Amniotic stem cell (primary cell): ENCODE measurements around the gene ZNF740.

Experiments used
- DNase-seq: peaks from one replicate; lab custom pipeline; 2025; lab: John Stamatoyannopoulos, UW

The ZNF740 gene

DNA sequence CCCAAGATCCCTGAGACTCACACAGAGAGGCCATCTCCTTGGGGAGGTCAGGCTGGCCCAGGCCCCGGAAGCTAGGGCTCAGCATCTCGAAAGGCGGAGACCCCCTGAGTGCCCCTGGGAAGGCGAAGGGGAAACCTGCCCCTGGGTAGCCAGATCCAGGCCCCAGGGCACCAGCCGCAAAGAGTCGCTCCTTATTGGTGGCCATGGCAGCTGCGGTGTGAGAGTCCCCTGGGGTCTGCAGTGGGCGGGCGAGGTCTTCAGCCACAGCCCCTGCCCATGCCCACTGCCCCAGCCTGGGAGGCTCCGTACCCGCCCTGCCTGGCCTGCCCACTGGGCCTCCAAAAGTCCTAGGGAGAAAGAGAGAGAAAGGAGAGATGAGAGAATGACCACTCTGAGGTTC lies 46.8 kb downstream of the ZNF740 start:
- DNase-seq = no peak

DNA sequence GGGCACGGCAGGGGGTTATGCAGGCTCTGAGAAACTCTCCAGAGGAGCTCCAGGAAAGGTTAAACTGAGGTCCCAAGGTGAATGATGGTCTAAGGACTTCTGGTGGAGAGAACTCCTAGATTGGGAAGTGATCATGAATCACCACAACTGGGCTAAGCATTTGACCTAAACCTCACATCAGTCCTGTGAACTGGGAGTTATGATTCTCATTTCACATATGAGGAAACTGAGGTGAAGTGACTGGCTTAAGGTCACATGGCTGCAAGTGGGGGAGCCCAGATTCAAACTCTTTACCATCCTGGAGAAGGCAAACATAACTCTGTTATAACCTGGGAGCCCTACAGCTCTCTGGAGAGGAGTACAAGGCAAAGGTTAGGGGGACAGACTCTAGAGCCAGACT lies 47.3 kb downstream of the ZNF740 start:
- no peak for DNase-seq

DNA sequence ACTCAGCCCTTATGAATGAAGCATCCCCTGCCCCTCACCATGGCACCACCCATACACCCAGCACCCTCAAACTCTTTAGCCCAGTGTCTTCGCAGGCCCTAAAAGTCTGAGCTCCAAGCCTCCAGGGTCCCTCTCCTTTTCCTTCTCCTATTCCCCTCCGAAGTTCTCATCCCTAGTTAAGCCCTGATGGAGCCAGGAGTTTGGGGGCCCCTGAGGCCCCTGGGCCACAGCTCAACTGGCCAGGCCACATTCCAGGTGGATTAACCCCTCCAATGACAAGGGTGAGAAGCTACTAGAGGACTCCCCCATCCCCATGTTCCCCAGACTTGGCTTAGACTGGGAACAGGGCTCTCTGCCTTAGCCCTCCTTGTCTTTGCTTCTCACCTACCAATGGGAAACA lies 48.9 kb downstream of the ZNF740 start:
- no peak for DNase-seq

DNA sequence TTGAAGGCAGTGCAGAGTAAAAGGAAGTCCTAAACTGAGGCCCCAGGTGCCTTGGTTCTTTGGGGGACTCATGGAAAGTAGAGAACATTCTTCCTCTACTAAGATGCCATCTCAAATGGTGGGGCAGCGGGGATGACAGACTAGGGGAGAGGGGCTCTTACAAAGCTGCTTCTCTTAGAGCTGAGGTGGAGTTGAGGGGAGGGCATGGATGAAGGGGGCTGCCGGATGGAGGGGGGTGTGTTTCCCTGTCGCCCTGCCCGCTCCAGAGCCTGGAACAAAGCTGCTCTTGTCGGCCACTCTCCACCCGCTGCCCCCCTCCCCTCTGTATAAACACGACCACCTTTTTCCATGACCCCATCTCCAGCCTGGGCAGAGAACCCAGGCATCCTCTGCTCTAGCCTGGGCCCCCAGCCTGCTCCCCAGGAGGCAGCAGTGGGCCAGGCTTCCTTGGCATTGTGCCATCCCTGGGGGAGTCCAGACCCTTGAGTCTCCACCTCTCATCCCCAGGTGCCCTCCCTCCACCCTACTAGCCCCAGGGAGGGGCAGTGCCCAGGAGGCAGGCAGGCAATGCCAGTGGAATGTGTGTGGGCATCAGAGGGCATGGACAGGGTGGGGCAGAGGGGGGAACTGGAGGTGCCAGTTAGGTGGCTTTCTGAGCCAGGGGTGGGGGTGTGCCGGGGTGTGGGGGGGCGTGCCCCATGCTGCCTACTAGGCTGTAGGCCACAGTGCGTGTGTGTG lies 49.8 kb downstream of the ZNF740 start:
- no peak for DNase-seq

DNA sequence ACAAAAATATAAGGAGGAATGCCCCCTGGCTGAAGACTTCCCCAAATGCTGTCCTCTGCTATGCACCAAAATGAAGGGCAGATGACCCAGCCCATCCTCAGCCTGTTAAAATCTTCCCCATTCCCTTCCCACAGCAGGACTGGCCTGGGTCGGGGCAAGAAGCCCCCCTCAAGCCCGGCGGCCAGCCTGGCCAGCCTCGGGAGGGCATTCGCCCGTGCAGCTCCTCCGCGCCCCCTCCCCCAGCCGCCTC lies 51.1 kb downstream of the ZNF740 start:
- DNase-seq = no peak

DNA sequence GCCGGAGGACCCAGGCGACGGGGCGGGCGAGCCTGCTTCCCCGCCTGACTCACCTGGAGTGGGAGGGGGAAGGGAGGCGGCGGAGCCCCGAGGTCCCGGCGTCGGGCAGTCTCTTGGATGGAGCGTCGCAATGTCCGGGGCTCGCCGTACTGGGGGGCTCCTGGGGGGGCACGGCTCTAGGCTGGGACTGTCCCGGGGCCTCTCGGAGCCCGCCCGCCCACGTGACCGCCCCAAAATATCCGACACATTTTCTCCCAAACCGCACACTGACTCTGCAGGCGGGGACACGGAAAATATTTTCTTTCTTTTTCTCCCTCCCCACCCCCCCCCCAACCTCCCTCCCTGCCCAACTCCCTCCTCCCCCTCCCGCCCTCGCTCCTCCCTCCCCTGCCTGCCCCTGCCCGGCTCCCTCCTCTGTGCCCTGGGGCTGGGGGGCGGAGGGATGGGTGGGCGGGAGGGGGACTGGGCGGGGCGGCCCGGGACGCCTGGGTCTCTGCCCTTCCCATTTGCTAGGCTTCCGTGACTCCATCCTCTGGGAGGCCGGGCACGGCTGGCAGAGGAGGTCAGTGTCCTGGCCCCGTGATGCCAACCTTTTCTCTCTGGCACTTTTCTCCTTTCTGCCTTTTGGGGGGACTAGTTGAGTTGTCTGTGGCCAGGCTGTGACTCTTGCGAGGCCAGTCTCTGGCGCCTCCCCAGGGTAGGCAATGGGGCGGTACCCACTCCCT lies 51.6 kb downstream of the ZNF740 start, which contains the start of gene RARG:
Gene RARG, minus strand, starts transcription at position 289 of the 725 bp plus-strand sequence. CDS start 4,664 bp downstream, outside the sequence.
- DNase-seq = peak; percentile 63

DNA sequence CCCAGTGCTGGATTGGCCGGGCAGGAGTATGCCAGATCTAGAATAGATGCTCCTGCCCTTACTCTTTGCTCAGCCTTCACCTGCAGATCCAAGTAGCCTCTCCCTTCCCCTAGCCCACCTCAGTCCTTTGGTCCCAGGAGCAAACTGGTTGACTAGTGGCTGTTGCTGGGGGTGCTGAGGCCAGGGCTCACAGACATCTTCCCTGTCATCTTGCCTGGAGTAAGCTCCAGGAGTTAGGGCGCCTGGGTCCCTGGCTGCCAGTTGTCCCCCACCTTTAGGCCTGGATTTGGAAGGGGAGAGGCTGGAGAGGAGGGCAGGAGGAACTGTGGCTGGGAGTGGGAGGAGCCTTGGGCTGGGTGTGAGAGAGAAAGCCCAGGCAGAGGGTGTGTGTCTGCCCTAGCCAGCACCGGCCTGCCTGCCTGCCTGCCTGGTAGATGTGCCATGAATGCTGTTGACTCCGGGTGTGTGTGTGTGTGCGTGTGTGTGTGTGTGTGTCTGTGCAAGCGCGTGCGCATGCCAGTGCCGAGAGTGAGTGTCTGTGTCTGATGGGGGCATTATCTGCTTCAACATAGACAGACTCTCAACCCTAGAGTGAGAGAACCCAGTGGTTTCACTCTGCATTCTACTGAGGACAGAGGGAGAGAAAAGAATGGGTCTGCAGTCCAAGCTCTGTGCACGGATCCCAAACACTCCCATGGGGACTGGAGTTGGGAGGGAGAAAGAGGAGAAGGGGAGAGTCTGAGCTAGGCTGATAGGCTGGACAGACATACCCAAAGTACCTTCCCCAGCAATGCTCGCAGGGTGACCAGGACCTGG lies 52.3 kb downstream of the ZNF740 start:
- DNase-seq = no peak

DNA sequence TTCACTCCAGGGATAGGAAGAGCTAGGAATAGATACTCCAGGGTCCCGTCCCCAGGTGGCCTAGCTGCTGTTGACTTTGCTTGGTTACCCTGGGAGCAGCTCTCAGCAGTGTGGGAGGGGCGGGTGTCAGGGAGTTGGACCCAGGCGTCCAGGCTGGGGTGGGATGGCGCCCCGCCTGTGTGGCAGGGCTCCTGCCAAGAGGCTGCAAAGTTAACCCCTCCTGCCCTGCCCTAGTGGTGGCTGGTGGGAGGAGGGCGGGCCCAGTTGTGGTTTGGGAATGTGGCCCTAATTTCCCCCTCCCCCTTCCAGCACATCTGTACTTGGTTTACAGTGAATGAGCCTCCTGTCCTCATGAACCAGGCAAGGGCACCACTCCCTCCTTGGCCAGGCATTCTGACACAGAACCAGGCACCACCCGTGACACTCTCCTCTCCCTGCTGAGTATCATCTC lies 53.2 kb downstream of the ZNF740 start:
- no peak for DNase-seq

DNA sequence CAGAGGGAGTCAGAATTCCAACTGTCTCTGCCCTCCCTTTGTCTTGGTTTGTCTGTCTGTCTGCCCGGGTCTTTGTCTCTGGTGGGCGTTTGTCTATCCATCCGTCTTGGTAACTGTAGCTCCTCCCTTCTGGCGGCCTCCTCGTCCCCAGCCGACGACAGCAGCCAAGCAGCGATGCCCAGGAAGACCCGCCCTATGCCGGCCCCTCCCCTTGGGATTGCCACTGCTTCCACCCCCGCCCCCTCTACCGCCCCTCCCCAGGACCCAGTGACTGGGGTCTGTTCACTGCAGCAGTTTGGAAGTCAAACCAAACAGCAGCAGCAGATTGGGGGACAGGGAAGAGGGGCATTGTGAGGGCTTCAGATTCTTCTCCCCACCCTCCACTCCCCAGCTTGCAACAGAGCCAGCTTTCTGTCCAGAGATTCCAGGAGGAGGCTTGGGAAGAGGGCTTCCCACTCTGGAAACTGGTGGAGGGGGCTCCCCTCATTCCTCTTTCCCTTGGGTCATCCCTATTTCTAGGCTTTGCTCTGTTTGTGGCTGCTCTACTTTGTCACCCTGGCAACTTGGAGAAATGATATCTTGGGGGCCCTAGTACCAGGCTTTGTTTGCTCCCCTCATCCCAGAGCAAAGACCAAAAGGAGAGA lies 53.9 kb downstream of the ZNF740 start:
- no peak for DNase-seq

DNA sequence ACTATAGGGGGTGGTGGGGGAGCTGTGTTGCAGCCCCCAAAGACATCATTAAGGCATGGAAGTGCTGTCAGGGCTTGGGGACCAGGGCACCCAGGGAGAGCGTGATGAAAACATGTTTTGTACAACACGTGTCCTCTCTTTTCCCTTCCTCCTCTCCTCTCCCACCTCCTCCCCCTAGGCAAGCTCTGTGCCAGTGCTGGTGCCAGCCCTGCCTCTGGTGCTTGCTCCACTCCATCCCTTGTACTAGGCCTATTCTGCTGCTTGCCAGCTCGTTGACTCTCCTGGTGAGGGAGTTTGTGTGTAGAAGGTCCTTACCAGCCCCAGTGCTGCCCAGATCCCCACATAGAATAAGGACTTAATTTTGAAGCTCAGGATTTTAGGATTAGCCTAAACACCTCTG lies 54.6 kb downstream of the ZNF740 start:
- DNase-seq = no peak

DNA sequence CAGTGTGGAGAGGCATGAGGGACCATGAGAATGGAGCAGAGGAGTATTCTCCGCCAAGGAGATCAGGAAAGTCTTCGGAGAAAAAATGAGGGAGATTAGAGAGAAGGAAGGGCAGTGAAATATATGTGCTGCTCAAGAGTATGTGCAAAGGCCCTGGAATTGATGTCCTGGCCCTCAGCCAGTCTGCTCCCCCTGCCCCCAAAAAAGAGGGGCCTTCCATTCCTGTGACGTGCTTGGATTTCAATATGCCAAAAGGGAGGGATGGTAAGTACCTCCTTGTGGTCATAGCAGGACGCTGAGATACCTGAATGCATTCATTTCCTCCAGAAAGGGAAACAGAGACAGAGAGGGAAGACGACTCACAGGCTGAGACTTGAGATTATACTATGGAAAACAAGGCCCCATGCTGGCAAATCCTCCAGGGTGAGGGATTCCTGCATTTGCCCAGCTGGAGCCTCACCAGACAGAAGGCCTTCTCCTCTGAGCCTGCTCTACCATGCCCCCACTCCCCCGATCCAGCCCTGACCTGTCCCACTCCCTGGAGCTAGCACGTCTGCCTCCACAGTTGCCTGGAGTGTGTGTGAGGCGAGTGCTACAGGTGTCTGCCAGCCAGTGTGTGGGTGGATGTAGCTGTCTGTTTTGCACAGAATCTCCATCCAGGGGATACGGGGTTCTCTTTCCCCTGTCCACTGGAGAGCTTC lies 55.4 kb downstream of the ZNF740 start:
- no peak for DNase-seq

DNA sequence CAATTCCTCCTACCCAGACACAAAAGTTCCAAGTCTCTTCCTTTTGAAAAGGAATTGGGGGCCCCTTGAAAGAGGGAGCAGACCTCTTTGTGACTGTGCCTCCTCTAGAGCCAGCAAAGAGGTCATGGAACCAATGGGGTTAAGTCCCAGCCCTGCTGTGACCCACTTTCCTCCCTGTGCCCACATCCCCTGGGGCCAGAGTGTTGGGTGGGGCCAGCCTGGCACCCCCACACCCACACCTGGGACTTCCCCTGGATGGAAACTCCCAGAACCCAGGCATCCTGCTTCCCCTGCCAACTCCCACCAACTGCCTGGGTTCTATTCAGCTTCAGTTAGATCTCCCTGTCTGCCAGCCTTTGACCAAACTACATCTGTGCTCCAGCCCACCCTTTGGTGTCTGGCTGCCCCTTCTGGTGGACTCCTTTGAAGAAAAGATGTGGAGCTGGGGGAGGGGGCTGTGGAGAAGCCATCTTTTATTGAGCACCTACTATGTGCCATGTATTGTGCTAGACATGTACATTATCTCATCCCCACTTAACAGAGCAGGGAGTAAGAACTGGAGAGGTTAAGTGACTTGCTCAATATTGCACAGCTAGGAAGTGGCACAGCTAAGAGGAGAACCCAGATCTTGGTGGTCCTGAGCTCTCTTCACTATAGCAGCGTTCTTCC lies 56.1 kb downstream of the ZNF740 start:
- no peak for DNase-seq

DNA sequence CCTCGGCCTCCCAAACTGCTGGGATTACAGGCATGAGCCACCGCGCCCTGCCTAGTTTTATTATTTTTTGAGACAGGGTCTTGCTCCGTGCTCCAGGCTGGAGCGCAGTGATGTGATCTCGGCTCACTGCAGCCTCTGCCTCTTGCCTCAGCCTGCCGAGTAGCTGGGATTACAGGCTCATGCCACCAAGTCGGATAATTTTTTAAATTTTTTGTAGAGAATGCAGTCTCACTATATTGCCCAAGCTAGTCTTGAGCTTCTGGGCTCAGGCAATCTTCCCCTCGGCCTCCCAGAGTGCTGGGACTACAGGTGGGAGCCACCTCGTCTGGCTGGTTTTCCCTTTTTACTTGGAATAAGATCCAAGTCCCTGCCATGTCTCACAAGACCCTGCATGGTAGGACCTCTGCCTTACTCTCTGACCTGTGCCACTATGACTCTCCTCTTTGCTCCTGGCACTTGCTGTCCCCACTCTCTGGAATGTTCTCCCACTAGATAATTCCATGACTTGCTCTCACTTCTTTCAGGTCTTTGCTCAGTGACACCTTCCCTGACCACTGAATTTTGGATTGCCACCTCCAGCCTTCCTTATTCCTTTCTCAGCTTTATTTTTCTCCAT lies 59.2 kb downstream of the ZNF740 start:
- DNase-seq = no peak

DNA sequence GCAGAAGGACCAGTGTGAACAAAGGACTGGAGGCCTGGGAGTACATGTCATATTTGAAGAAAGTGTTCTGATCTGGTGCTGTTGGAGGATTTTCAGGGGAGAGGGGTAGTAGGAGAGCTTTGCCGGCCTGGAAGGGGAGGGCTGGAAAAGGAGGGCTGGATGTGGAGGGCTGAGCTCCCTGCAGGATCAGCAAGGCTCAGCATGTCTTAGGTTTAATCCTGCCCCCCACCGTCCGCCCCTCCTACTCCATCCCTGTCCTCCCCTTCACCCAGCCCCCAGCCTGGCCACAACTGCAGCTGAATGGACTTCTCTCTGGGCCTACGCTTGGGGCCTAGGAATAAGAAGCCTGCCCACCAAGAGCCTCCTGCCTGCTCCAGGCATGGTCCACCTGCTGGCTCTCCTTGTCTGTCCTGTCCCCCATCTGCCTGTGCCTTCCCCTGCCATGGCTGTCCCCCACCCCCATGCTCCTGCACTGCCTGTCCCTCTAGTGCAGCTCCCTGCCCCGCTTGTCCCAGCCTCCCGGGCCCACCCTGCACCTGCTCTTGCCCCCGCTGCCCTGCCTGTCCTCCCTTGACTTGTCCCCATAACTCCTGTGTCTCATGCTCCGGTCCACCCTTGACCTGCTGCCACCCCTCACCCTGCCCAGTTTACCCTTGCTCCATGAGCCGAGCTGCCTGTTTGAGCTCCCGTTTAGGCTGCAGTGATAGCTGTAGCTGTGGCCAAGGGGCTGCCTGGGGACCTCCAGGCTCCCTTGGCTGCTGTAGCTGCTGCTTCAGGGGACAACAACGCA lies 61.3 kb downstream of the ZNF740 start:
- no peak for DNase-seq

DNA sequence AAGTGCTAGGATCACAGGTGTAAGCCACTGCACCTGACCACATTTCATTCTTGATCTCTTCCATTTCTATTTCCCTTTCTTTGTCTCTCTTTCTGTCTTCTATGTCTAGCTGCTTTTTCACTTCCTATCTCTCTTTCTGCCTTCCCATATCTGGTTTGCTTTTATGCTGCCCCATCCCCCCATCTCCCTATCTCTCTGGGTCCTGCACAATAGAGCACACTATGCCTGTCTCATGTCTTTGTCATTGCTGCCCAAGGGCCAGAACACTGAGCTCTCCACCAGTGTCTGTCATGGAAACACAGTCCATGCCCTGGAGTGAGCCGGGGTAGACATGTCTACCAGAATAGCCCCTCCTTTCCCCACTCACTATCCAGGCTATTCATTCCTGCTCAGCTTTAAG lies 63.8 kb downstream of the ZNF740 start:
- no peak for DNase-seq
